ENCODE data around the gene SPTB.

The SPTB gene

GRCh38 chr14:64762044-64763034, 117.4 kb downstream of the SPTB start:
- peak; percentile 93 for DNase-seq (ENCODE audit: low read depth, low spot score)
- H3K4me3 ChIP-seq (ENCODE audit: low read depth, low read length) = no peak overlapping the region
- TF ChIP-seq CTCF (IDR thresholded peaks at IDR 0.05; ENCODE audit: low read depth, low read length) = no peak
- in situ Hi-C loops (cut with HindIII; ENCODE audit: low sequenced_read_pairs) = no loop called here

GRCh38 chr14:64761441-64762043, 118.2 kb downstream of the SPTB start:
- H3K4me3 ChIP-seq (ENCODE audit: low read depth, low read length) = no peak overlapping the region
- TF ChIP-seq CTCF (IDR thresholded peaks at IDR 0.05; ENCODE audit: low read depth, low read length) = no peak
- peak; percentile 40 for DNase-seq (ENCODE audit: low read depth, low spot score)
- in situ Hi-C loops (cut with HindIII; ENCODE audit: low sequenced_read_pairs) = no loop called here

GRCh38 chr14:64760916-64761315, 118.8 kb downstream of the SPTB start:
- H3K4me3 ChIP-seq (ENCODE audit: low read depth, low read length) = no peak overlapping the region
- no peak for DNase-seq (ENCODE audit: low read depth, low spot score)
- in situ Hi-C loops (cut with HindIII; ENCODE audit: low sequenced_read_pairs) = no loop called here
- TF ChIP-seq CTCF (IDR thresholded peaks at IDR 0.05; ENCODE audit: low read depth, low read length) = no peak

- peak; percentile 81 for TF ChIP-seq CTCF (IDR thresholded peaks at IDR 0.05; ENCODE audit: low read depth, low read length)
- DNase-seq (ENCODE audit: low read depth, low spot score) = peak; percentile 41
- no peak overlapping the region for H3K4me3 ChIP-seq (ENCODE audit: low read depth, low read length)
- in situ Hi-C loops (cut with HindIII; ENCODE audit: low sequenced_read_pairs) = no loop called here
Observed at GRCh38 chr14:64760146-64760755, 119.5 kb downstream of the SPTB start.

GRCh38 chr14:64759555-64759938, 120.2 kb downstream of the SPTB start:
- no peak for TF ChIP-seq CTCF (IDR thresholded peaks at IDR 0.05; ENCODE audit: low read depth, low read length)
- in situ Hi-C loops (cut with HindIII; ENCODE audit: low sequenced_read_pairs) = no loop called here
- no peak overlapping the region for H3K4me3 ChIP-seq (ENCODE audit: low read depth, low read length)
- DNase-seq (ENCODE audit: low read depth, low spot score) = no peak

- TF ChIP-seq CTCF (IDR thresholded peaks at IDR 0.05; ENCODE audit: low read depth, low read length) = no peak
- peak; percentile 88 for DNase-seq (ENCODE audit: low read depth, low spot score)
- in situ Hi-C loops (cut with HindIII; ENCODE audit: low sequenced_read_pairs) = no loop called here
- no peak overlapping the region for H3K4me3 ChIP-seq (ENCODE audit: low read depth, low read length)
Observed at GRCh38 chr14:64758691-64759554, 120.8 kb downstream of the SPTB start.

Measured in astrocyte of the spinal cord (primary cell).